K562 (cell line): Measurements from ENCODE around the gene ZNF564. TPM values are rescaled to one million over a fixed set of nuclear protein-coding genes. Genes with fewer than 3 reads are reported as not detected.

Experiments
- CC2D1A ChIP-seq: fragments of 450-650 bp; IDR thresholded peaks from 2 replicates; pipeline ENCODE4 v1.6.1; 2017; ENCODE audit warnings: mild to moderate bottlenecking
- CSDE1 ChIP-seq, 2 experiments: fragments of 450-650 bp; IDR thresholded peaks; 2 replicates each; pipeline ENCODE4 v1.6.1; 2016; ENCODE audit warnings: mild to moderate bottlenecking in 1 of 2
- GATA2 ChIP-seq: sonication (generic); formaldehyde crosslinking; IDR thresholded peaks from 2 replicates; pipeline ENCODE4 v1.4.0; 2020; ENCODE audit warnings: mild to moderate bottlenecking, missing genetic modification reagents
- GTF2E2 ChIP-seq: fragments of 200-800 bp; sonication (Bioruptor generic); IDR thresholded peaks from 2 replicates; pipeline ENCODE4 v1.6.1; 2016; ENCODE audit warnings: missing genetic modification characterization, missing compliant biosample characterization
- JUN ChIP-seq, 2 experiments: sonication (generic) in 1 of 2; formaldehyde crosslinking in 1 of 2; IDR thresholded peaks; 2 replicates each; pipeline versions ENCODE4 v1.6.1 to v1.8.0; 2012 to 2022; ENCODE audit warnings: borderline replicate concordance in 2 of 2, mild to moderate bottlenecking in 2 of 2, improper control_type of control experiment in 1 of 2, low read depth in 1 of 2, low read length in 1 of 2, missing genetic modification reagents in 1 of 2
- JUND ChIP-seq, 2 experiments: IDR thresholded peaks; 2 replicates in 1 of 2; 3 replicates in 1 of 2; pipeline ENCODE4 v1.6.1; 2011; ENCODE audit warnings: borderline replicate concordance in 2 of 2, low read depth in 2 of 2, low read length in 2 of 2, improper control_type of control experiment in 1 of 2, missing biosample characterization in 1 of 2, missing genetic modification characterization in 1 of 2, missing genetic modification reagents in 1 of 2
- NCOA4 ChIP-seq: fragments of 450-650 bp; IDR thresholded peaks from 2 replicates; pipeline ENCODE4 v1.6.1; 2018; ENCODE audit warnings: mild to moderate bottlenecking; ENCODE audit not compliant: partially characterized antibody
- NR1H2 ChIP-seq: sonication (generic); formaldehyde crosslinking; IDR thresholded peaks from 2 replicates; pipeline ENCODE4 v1.4.0; 2020; ENCODE audit warnings: mild to moderate bottlenecking, missing genetic modification reagents
- POLR2B ChIP-seq: fragments of 450-650 bp; IDR thresholded peaks from 2 replicates; pipeline ENCODE4 v1.6.1; 2018; ENCODE audit warnings: low read depth; ENCODE audit not compliant: partially characterized antibody
- SMAD4 ChIP-seq: fragments of 250-450 bp; sonication (Bioruptor Pico); conservative IDR thresholded peaks from 2 replicates; pipeline ENCODE4 v1.8.0; 2021; ENCODE audit warnings: inconsistent platforms, mild to moderate bottlenecking, moderate library complexity
- TOE1 ChIP-seq, 2 experiments: fragments of 450-650 bp in 1 of 2; sonication (generic) in 1 of 2; formaldehyde crosslinking in 1 of 2; IDR thresholded peaks; 2 replicates each; pipeline versions ENCODE4 v1.7.1 to v1.8.0; 2016 to 2022; ENCODE audit warnings: borderline replicate concordance in 2 of 2, mild to moderate bottlenecking in 2 of 2, antibody characterized with exemption in 1 of 2, inconsistent platforms in 1 of 2, low read depth in 1 of 2, missing genetic modification reagents in 1 of 2, moderate library complexity in 1 of 2
- ZC3H8 ChIP-seq: fragments of 450-650 bp; IDR thresholded peaks from 2 replicates; pipeline ENCODE4 v1.6.1; 2017
- ZMIZ1 ChIP-seq, 2 experiments: fragments of 150-350 bp in 1 of 2; IDR thresholded peaks; 2 replicates each; pipeline ENCODE4 v1.6.1; 2012 to 2016; ENCODE audit warnings: low read depth in 2 of 2, low read length in 2 of 2, mild to moderate bottlenecking in 1 of 2, moderate library complexity in 1 of 2
- ZSCAN32 ChIP-seq: fragments of 450-650 bp; formaldehyde crosslinking; IDR thresholded peaks from 2 replicates; pipeline ENCODE4 v1.4.0; 2020; ENCODE audit warnings: mild to moderate bottlenecking, moderate library complexity
- polyA plus RNA-seq, 8 experiments: library from polyadenylated mRNA; depleted of rRNA in 4 of 8; stranded (reverse) in 5 of 8; unstranded in 3 of 8; fragments of >200 nt; fragmentation: Nextera tagmentation in 2 of 8; fragmentation: Illumina TruSeq in 1 of 8; extraction: Ambion mirVana in 2 of 8; extraction: Trizol in 1 of 8; gene quantifications; 2 replicates each; pipeline versions ENCODE4 v1.2.1 to v1.2.3, GENCODE V29; 2011 to 2014; ENCODE audit warnings: inconsistent platforms in 1 of 8, missing spikeins in 1 of 8
- total RNA-seq, 7 experiments: library from RNA; depleted of rRNA in 6 of 7; stranded (reverse); fragments of >200 nt in 6 of 7; fragmentation: Illumina TruSeq in 2 of 7; extraction: Trizol in 2 of 7; gene quantifications; 2 replicates each; pipeline versions ENCODE4 v1.2.1 to v1.2.3, GENCODE V29; 2011 to 2021; ENCODE audit warnings: low replicate concordance in 1 of 7
- TF ChIP-seq, protein P1 (sequence below): fragments of 200-800 bp; sonication (Bioruptor generic); IDR thresholded peaks from 2 replicates; pipeline ENCODE4 v1.6.1; 2017; ENCODE audit warnings: missing genetic modification characterization, missing compliant biosample characterization
- TF ChIP-seq, protein P2 (sequence below): fragments of 250-450 bp; sonication (Bioruptor Pico); IDR thresholded peaks from 2 replicates; pipeline ENCODE4 v1.5.0; 2021; ENCODE audit warnings: mild to moderate bottlenecking, moderate library complexity

Gene ZNF564
- total and polyA plus RNA-seq, 9 of the 15 experiments (the other 6 are each of a cell fraction or from before 2014, with no cell fraction given) = 1.4 to 8.1 (median 5.6) TPM

GRCh38 chr19:12551060-12551832 lies at the start of gene ZNF564 (continued):
- TF ChIP-seq ZSCAN32 (CRISPR knock-in tag) (0 out of 2 replicates have a peak, but pooled peaks have one; percentile 4), GATA2 (CRISPR knock-in tag) (no peak), TOE1 (IDR thresholded peaks at IDR 0.05; ENCODE audit: borderline replicate concordance) (no peak; the same call in none of the 2 replicates), TOE1 (CRISPR knock-in tag; IDR thresholded peaks at IDR 0.05; ENCODE audit: borderline replicate concordance, low read depth) (no peak), POLR2B (peak; percentile 81), CSDE1 (IDR thresholded peaks at IDR 0.05) (no peak), NCOA4 (no peak), CC2D1A (no peak), JUND (IDR thresholded peaks at IDR 0.05; ENCODE audit: borderline replicate concordance, low read depth, low read length) (0 out of 2 replicates have a peak, but pooled peaks have one; percentile 24), JUND (tag; IDR thresholded peaks at IDR 0.05; ENCODE audit: borderline replicate concordance, low read depth, low read length) (no peak), SMAD4 (CRISPR knock-in tag) (peak; percentile 66), ZMIZ1 (IDR thresholded peaks at IDR 0.05; ENCODE audit: low read depth in 2 of 2, low read length in 2 of 2) (no peak), NR1H2 (CRISPR knock-in tag) (no peak), JUN (IDR thresholded peaks at IDR 0.05; ENCODE audit: borderline replicate concordance, low read depth, low read length) (no peak), JUN (CRISPR knock-in tag; IDR thresholded peaks at IDR 0.05; ENCODE audit: borderline replicate concordance) (no peak), GTF2E2 (tag) (peak; percentile 73; the same call in 1 of the 2 replicates), ZC3H8 (no peak)
- TF ChIP-seq, protein P1, sequence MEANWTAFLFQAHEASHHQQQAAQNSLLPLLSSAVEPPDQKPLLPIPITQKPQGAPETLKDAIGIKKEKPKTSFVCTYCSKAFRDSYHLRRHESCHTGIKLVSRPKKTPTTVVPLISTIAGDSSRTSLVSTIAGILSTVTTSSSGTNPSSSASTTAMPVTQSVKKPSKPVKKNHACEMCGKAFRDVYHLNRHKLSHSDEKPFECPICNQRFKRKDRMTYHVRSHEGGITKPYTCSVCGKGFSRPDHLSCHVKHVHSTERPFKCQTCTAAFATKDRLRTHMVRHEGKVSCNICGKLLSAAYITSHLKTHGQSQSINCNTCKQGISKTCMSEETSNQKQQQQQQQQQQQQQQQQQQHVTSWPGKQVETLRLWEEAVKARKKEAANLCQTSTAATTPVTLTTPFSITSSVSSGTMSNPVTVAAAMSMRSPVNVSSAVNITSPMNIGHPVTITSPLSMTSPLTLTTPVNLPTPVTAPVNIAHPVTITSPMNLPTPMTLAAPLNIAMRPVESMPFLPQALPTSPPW (CRISPR knock-in tag) = peak; percentile 93
- TF ChIP-seq, protein P2, sequence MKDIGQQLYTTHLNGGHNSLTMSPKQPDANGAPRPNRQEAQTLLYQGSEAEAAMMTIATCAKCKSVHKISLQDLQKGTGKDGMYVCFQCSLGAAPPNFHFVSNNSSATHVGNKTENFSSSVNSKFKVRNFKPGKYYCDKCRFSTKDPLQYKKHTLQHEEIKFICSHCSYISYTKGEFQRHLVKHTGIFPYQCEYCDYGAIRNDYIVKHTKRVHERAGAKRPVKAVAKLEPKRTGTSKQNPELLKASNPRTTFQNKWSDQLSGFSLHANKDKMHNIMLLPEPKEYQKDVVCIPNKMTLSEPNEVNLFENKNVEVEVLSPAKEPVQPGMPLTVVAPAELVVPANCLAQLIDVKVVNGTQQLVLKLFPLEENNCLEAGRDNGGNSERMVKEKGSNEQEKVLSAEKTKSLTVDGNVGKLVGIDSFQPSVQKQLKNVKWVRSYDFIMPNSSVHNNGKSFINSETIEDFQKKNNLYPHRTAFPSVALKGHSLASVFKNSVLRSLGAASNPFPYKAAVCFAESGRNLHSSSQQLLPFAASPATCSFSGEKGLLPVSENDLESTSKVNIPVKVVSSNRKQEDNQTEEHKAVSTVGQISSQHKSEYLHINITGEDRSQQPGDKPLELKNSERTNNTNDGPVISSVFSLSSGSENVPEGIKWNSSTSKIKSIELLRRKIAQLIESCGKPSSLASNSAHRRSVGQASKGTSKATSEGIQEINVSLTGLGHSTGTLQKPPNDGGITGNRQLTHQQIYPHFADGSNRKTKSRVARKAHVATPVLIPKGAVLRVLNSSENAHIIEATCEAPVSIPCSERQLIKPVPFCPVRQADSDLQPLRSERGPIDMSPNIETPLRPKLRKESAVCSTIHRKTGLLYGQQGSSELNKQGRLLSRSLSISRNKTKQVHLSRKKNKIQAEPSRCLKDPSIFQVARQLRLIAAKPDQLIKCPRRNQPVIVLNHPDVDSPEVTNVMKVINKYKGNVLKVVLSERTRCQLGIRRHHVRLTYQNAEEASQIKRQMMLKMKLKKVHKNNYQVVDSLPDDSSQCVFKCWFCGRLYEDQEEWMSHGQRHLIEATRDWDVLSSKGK (CRISPR knock-in tag) = no peak
